COLO668 (cell line): ENCODE results near the gene SLC25A22.

Experiments used
- DNase-seq: peaks from one replicate; lab custom pipeline; 2025; ENCODE audit not compliant: unreplicated experiment; lab: John Stamatoyannopoulos, UW

Gene SLC25A22

GRCh38 chr11:804599-804964, 6.5 kb upstream of the SLC25A22 start:
- no peak for DNase-seq

- DNase-seq = peak; percentile 66
Measured at GRCh38 chr11:803770-804598, 5.9 kb upstream of the SLC25A22 start.

- DNase-seq = no peak
Measured at GRCh38 chr11:803467-803742, 5.3 kb upstream of the SLC25A22 start.

- DNase-seq = peak; percentile 11
Measured at GRCh38 chr11:802693-803466, 4.8 kb upstream of the SLC25A22 start.

GRCh38 chr11:802018-802617, 4.0 kb upstream of the SLC25A22 start:
- DNase-seq = no peak

GRCh38 chr11:801097-801780, 3.2 kb upstream of the SLC25A22 start:
- no peak for DNase-seq

- DNase-seq = no peak
Measured at GRCh38 chr11:800473-800872, 2.4 kb upstream of the SLC25A22 start.

- DNase-seq = no peak
Measured at GRCh38 chr11:799641-800316, 1.7 kb upstream of the SLC25A22 start.

GRCh38 chr11:797296-798092, 587 bp downstream of the SLC25A22 start:
- DNase-seq = peak; percentile 63

GRCh38 chr11:796565-797295, 1.4 kb downstream of the SLC25A22 start:
- DNase-seq = no peak

- DNase-seq = peak; percentile 54
Measured at GRCh38 chr11:795634-796564, 2.2 kb downstream of the SLC25A22 start.

GRCh38 chr11:794766-795633, 3.1 kb downstream of the SLC25A22 start:
- peak; percentile 5 for DNase-seq

- DNase-seq = no peak
Measured at GRCh38 chr11:794013-794765, 3.9 kb downstream of the SLC25A22 start.

GRCh38 chr11:793556-793955, 4.5 kb downstream of the SLC25A22 start:
- DNase-seq = no peak

GRCh38 chr11:792873-793272, 5.2 kb downstream of the SLC25A22 start:
- peak; percentile 39 for DNase-seq

- DNase-seq = no peak
Measured at GRCh38 chr11:792535-792821, 5.6 kb downstream of the SLC25A22 start.
